K562 (cell line): ENCODE measurements around the gene UBXN10. TPM values are rescaled to one million over a fixed set of nuclear protein-coding genes. Genes with fewer than 3 reads are reported as not detected.

ENCODE experiments used
- CBX5 ChIP-seq: IDR thresholded peaks from 2 replicates; pipeline ENCODE4 v1.6.1; 2014; ENCODE audit warnings: low read depth, borderline replicate concordance
- FOXJ3 ChIP-seq: sonication (generic); formaldehyde crosslinking; IDR thresholded peaks from 2 replicates; pipeline ENCODE4 v1.4.0; 2020; ENCODE audit warnings: mild to moderate bottlenecking, missing genetic modification reagents
- GMEB1 ChIP-seq: fragments of 250-450 bp; sonication (Bioruptor Pico); IDR thresholded peaks from 2 replicates; pipeline ENCODE4 v1.4.0; 2020; ENCODE audit warnings: mild to moderate bottlenecking
- HNRNPLL ChIP-seq: fragments of 200-400 bp; formaldehyde crosslinking; IDR thresholded peaks from 2 replicates; pipeline ENCODE4 v1.6.1; 2017; ENCODE audit warnings: low read length, low read depth, mild to moderate bottlenecking; ENCODE audit not compliant: poor library complexity, severe bottlenecking
- MAZ ChIP-seq, 2 experiments: fragments of 450-650 bp in 1 of 2; sonication (generic) in 1 of 2; formaldehyde crosslinking; IDR thresholded peaks in 1 of 2; conservative IDR thresholded peaks in 1 of 2; 2 replicates each; pipeline versions ENCODE4 v1.4.0 to v1.5.0; 2020; ENCODE audit warnings: mild to moderate bottlenecking in 1 of 2, missing genetic modification reagents in 1 of 2
- NCOA6 ChIP-seq: fragments of 450-650 bp; IDR thresholded peaks from 2 replicates; pipeline ENCODE4 v1.6.1; 2017; ENCODE audit warnings: mild to moderate bottlenecking
- PRPF4 ChIP-seq: fragments of 200-400 bp; formaldehyde crosslinking; IDR thresholded peaks from one replicate; pipeline ENCODE4 v1.6.1; 2017; ENCODE audit warnings: low read length, low read depth, mild to moderate bottlenecking; ENCODE audit not compliant: insufficient read depth, poor library complexity, severe bottlenecking
- SRSF3 ChIP-seq: fragments of 200-400 bp; formaldehyde crosslinking; IDR thresholded peaks from 2 replicates; pipeline ENCODE4 v1.6.1; 2016; ENCODE audit warnings: mild to moderate bottlenecking, low read length, moderate library complexity; ENCODE audit not compliant: insufficient read depth
- ZC3H11A ChIP-seq: IDR thresholded peaks from 2 replicates; pipeline ENCODE4 v1.6.1; 2012; ENCODE audit warnings: low read depth, low read length, improper control_type of control experiment
- ZFX ChIP-seq: sonication (generic); formaldehyde crosslinking; IDR thresholded peaks from 2 replicates; pipeline ENCODE4 v1.8.0; 2022; ENCODE audit warnings: mild to moderate bottlenecking, missing genetic modification reagents, moderate library complexity
- ZNF282 ChIP-seq: sonication (generic); formaldehyde crosslinking; IDR thresholded peaks from 2 replicates; pipeline ENCODE4 v1.8.1; 2023; ENCODE audit warnings: missing genetic modification reagents
- ZNF3 ChIP-seq: fragments of 250-450 bp; sonication (Bioruptor Pico); IDR thresholded peaks from 2 replicates; pipeline ENCODE4 v1.5.0; 2021; ENCODE audit warnings: mild to moderate bottlenecking, moderate library complexity
- ZNF717 ChIP-seq: fragments of 250-450 bp; sonication (Bioruptor Pico); IDR thresholded peaks from 2 replicates; pipeline ENCODE4 v1.5.0; 2021
- polyA plus RNA-seq, 8 experiments: library from polyadenylated mRNA; depleted of rRNA in 4 of 8; stranded (reverse) in 5 of 8; unstranded in 3 of 8; fragments of >200 nt; fragmentation: Nextera tagmentation in 2 of 8; fragmentation: Illumina TruSeq in 1 of 8; extraction: Ambion mirVana in 2 of 8; extraction: Trizol in 1 of 8; gene quantifications; 2 replicates each; pipeline versions ENCODE4 v1.2.1 to v1.2.3, GENCODE V29; 2011 to 2014; ENCODE audit warnings: inconsistent platforms in 1 of 8, missing spikeins in 1 of 8
- total RNA-seq, 7 experiments: library from RNA; depleted of rRNA in 6 of 7; stranded (reverse); fragments of >200 nt in 6 of 7; fragmentation: Illumina TruSeq in 2 of 7; extraction: Trizol in 2 of 7; gene quantifications; 2 replicates each; pipeline versions ENCODE4 v1.2.1 to v1.2.3, GENCODE V29; 2011 to 2021; ENCODE audit warnings: low replicate concordance in 1 of 7
- TF ChIP-seq, protein P1 (sequence below): fragments of 450-650 bp; IDR thresholded peaks from 2 replicates; pipeline ENCODE4 v1.6.1; 2017; ENCODE audit warnings: antibody characterized with exemption, mild to moderate bottlenecking
- TF ChIP-seq, protein P2 (sequence below), 3 experiments: fragments of 200-800 bp in 1 of 3; sonication (Bioruptor generic) in 1 of 3; sonication (generic) in 1 of 3; formaldehyde crosslinking in 1 of 3; IDR thresholded peaks; 2 replicates each; pipeline versions ENCODE4 v1.6.1 to v1.8.0; 2016 to 2022; ENCODE audit warnings: mild to moderate bottlenecking in 2 of 3, missing compliant biosample characterization in 2 of 3, missing genetic modification characterization in 2 of 3, missing genetic modification reagents in 1 of 3
- TF ChIP-seq, protein P3 (sequence below): fragments of 200-800 bp; sonication (Bioruptor generic); IDR thresholded peaks from 2 replicates; pipeline ENCODE4 v1.6.1; 2016; ENCODE audit warnings: missing genetic modification characterization, missing compliant biosample characterization

Gene UBXN10
- total and polyA plus RNA-seq, 9 of the 15 experiments (the other 6 are each of a cell fraction or from before 2014, with no cell fraction given): 10.7 to 17.7 (median 13.6) TPM

GRCh38 chr1:20165522-20165951 lies 20.4 kb upstream of the UBXN10 start (continued):
- TF ChIP-seq, protein P1, sequence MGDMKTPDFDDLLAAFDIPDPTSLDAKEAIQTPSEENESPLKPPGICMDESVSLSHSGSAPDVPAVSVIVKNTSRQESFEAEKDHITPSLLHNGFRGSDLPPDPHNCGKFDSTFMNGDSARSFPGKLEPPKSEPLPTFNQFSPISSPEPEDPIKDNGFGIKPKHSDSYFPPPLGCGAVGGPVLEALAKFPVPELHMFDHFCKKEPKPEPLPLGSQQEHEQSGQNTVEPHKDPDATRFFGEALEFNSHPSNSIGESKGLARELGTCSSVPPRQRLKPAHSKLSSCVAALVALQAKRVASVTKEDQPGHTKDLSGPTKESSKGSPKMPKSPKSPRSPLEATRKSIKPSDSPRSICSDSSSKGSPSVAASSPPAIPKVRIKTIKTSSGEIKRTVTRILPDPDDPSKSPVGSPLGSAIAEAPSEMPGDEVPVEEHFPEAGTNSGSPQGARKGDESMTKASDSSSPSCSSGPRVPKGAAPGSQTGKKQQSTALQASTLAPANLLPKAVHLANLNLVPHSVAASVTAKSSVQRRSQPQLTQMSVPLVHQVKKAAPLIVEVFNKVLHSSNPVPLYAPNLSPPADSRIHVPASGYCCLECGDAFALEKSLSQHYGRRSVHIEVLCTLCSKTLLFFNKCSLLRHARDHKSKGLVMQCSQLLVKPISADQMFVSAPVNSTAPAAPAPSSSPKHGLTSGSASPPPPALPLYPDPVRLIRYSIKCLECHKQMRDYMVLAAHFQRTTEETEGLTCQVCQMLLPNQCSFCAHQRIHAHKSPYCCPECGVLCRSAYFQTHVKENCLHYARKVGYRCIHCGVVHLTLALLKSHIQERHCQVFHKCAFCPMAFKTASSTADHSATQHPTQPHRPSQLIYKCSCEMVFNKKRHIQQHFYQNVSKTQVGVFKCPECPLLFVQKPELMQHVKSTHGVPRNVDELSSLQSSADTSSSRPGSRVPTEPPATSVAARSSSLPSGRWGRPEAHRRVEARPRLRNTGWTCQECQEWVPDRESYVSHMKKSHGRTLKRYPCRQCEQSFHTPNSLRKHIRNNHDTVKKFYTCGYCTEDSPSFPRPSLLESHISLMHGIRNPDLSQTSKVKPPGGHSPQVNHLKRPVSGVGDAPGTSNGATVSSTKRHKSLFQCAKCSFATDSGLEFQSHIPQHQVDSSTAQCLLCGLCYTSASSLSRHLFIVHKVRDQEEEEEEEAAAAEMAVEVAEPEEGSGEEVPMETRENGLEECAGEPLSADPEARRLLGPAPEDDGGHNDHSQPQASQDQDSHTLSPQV: no peak
- TF ChIP-seq HNRNPLL: no peak
- TF ChIP-seq ZNF3 (CRISPR knock-in tag): no peak
- TF ChIP-seq ZC3H11A: no peak
- TF ChIP-seq FOXJ3: no peak
- TF ChIP-seq, protein P2, sequence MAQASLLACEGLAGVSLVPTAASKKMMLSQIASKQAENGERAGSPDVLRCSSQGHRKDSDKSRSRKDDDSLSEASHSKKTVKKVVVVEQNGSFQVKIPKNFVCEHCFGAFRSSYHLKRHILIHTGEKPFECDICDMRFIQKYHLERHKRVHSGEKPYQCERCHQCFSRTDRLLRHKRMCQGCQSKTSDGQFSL (CRISPR knock-in tag; IDR thresholded peaks at IDR 0.05): no peak
- TF ChIP-seq, protein P2 (tag; IDR thresholded peaks at IDR 0.05): no peak
- TF ChIP-seq, protein P3, sequence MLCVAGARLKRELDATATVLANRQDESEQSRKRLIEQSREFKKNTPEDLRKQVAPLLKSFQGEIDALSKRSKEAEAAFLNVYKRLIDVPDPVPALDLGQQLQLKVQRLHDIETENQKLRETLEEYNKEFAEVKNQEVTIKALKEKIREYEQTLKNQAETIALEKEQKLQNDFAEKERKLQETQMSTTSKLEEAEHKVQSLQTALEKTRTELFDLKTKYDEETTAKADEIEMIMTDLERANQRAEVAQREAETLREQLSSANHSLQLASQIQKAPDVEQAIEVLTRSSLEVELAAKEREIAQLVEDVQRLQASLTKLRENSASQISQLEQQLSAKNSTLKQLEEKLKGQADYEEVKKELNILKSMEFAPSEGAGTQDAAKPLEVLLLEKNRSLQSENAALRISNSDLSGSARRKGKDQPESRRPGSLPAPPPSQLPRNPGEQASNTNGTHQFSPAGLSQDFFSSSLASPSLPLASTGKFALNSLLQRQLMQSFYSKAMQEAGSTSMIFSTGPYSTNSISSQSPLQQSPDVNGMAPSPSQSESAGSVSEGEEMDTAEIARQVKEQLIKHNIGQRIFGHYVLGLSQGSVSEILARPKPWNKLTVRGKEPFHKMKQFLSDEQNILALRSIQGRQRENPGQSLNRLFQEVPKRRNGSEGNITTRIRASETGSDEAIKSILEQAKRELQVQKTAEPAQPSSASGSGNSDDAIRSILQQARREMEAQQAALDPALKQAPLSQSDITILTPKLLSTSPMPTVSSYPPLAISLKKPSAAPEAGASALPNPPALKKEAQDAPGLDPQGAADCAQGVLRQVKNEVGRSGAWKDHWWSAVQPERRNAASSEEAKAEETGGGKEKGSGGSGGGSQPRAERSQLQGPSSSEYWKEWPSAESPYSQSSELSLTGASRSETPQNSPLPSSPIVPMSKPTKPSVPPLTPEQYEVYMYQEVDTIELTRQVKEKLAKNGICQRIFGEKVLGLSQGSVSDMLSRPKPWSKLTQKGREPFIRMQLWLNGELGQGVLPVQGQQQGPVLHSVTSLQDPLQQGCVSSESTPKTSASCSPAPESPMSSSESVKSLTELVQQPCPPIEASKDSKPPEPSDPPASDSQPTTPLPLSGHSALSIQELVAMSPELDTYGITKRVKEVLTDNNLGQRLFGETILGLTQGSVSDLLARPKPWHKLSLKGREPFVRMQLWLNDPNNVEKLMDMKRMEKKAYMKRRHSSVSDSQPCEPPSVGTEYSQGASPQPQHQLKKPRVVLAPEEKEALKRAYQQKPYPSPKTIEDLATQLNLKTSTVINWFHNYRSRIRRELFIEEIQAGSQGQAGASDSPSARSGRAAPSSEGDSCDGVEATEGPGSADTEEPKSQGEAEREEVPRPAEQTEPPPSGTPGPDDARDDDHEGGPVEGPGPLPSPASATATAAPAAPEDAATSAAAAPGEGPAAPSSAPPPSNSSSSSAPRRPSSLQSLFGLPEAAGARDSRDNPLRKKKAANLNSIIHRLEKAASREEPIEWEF (CRISPR knock-in tag): no peak
- TF ChIP-seq GMEB1 (CRISPR knock-in tag): no peak
- no peak for TF ChIP-seq PRPF4
- TF ChIP-seq ZNF717 (CRISPR knock-in tag): no peak
- TF ChIP-seq ZNF282 (CRISPR knock-in tag): no peak
- no peak for TF ChIP-seq SRSF3
- no peak for TF ChIP-seq NCOA6
- no peak for TF ChIP-seq MAZ (CRISPR knock-in tag; conservative IDR thresholded peaks at IDR 0.05 in 1 of 2, IDR thresholded peaks at IDR 0.05 in 1 of 2)
- peak; percentile 16; the same call in 1 of the 2 replicates for TF ChIP-seq CBX5
- no peak for TF ChIP-seq ZFX
